OCI-LY3 (cell line): Measurements from ENCODE around the gene ZNF260.

ENCODE experiments used
- H2AFZ ChIP-seq: fragments of 200-600, 300-600 bp; shearing (Covaris generic); 2 replicates; pipeline ENCODE4 v1.6.0; 2014; ENCODE audit warnings: antibody characterized with exemption, low read depth, low read length
- H3K27ac ChIP-seq: fragments of 200-600, 300-600 bp; sonication (generic); 2 replicates; pipeline ENCODE4 v1.5.1; 2014; ENCODE audit warnings: mild to moderate bottlenecking, low read length, moderate library complexity, mixed read lengths
- H3K27me3 ChIP-seq: fragments of 200-600, 300-600 bp; sonication (generic); 2 replicates; pipeline ENCODE4 v1.6.1; 2014; ENCODE audit warnings: low read depth, low read length, mixed read lengths
- H3K36me3 ChIP-seq: fragments of 200-600, 300-600 bp; sonication (generic); replicated peaks from 2 replicates; pipeline ENCODE3; 2014; ENCODE audit warnings: low read depth, low read length, mixed read lengths
- H3K4me1 ChIP-seq: fragments of 300-600, 200-600 bp; sonication (generic); 2 replicates; pipeline ENCODE4 v1.6.1; 2014; ENCODE audit warnings: low read length, mixed read lengths
- H3K4me2 ChIP-seq: fragments of 200-600, 300-600 bp; sonication (generic); 2 replicates; pipeline ENCODE4 v1.6.1; 2014; ENCODE audit warnings: low read length, mixed read lengths
- H3K4me3 ChIP-seq: fragments of 300-600, 200-600 bp; sonication (generic); 2 replicates; pipeline ENCODE4 v1.5.1; 2014; ENCODE audit warnings: antibody characterized with exemption, mild to moderate bottlenecking, low read length, moderate library complexity
- H3K79me2 ChIP-seq: fragments of 300-600, 200-600 bp; shearing (Covaris generic); 2 replicates; pipeline ENCODE4 v1.6.1; 2014; ENCODE audit warnings: mild to moderate bottlenecking, low read length, mixed read lengths
- H3K9ac ChIP-seq: fragments of 300-600, 200-600 bp; shearing (Covaris generic); 2 replicates; pipeline ENCODE4 v1.6.0; 2014; ENCODE audit warnings: mild to moderate bottlenecking, low read length, moderate library complexity
- H3K9me3 ChIP-seq: fragments of 200-600, 300-600 bp; shearing (Covaris generic); 2 replicates; pipeline ENCODE4 v1.6.1; 2014; ENCODE audit warnings: low read length, mixed read lengths; ENCODE audit not compliant: insufficient read depth
- H4K20me1 ChIP-seq: fragments of 200-600, 300-600 bp; sonication (generic); 2 replicates; pipeline ENCODE4 v1.6.1; 2016; ENCODE audit warnings: low read length, mixed read lengths; ENCODE audit not compliant: insufficient read depth
- EZH2phosphoT487 ChIP-seq: fragments of 200-600 bp; shearing (Covaris generic); IDR thresholded peaks from 2 replicates; pipeline ENCODE4 v1.6.1; 2018; ENCODE audit warnings: antibody characterized with exemption, mixed run types, low read depth
- TF ChIP-seq, protein P1 (sequence below): fragments of 200-600, 300-600 bp; sonication (generic); IDR thresholded peaks from 2 replicates; pipeline ENCODE4 v1.5.1; 2014; ENCODE audit warnings: antibody characterized with exemption, low read length, low read depth

Gene ZNF260

GRCh38 chr19:36483653-36484052 lies 44.4 kb downstream of the ZNF260 start:
- Histone ChIP-seq H4K20me1 (no peaks in the 10 kb centered on the region), H3K27me3 (no peaks in the 10 kb centered on the region), H3K4me2 (no peak overlapping the region), H3K79me2 (peaks cover 37% of the 10 kb centered on the region), H3K9me3 (0 out of 2 replicates have a peak, but pooled peaks cover 3% of the 10 kb centered on the region), H3K27ac (no peak overlapping the region), H3K4me3 (no peak overlapping the region), H3K36me3 (peaks cover 31% of the 10 kb centered on the region), H3K4me1 (peaks cover 15% of the 10 kb centered on the region), H2AFZ (no peak overlapping the region), H3K9ac (no peak overlapping the region)
- TF ChIP-seq EZH2phosphoT487, result no peak
- TF ChIP-seq, protein P1, sequence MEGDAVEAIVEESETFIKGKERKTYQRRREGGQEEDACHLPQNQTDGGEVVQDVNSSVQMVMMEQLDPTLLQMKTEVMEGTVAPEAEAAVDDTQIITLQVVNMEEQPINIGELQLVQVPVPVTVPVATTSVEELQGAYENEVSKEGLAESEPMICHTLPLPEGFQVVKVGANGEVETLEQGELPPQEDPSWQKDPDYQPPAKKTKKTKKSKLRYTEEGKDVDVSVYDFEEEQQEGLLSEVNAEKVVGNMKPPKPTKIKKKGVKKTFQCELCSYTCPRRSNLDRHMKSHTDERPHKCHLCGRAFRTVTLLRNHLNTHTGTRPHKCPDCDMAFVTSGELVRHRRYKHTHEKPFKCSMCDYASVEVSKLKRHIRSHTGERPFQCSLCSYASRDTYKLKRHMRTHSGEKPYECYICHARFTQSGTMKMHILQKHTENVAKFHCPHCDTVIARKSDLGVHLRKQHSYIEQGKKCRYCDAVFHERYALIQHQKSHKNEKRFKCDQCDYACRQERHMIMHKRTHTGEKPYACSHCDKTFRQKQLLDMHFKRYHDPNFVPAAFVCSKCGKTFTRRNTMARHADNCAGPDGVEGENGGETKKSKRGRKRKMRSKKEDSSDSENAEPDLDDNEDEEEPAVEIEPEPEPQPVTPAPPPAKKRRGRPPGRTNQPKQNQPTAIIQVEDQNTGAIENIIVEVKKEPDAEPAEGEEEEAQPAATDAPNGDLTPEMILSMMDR, result no peak

DNA sequence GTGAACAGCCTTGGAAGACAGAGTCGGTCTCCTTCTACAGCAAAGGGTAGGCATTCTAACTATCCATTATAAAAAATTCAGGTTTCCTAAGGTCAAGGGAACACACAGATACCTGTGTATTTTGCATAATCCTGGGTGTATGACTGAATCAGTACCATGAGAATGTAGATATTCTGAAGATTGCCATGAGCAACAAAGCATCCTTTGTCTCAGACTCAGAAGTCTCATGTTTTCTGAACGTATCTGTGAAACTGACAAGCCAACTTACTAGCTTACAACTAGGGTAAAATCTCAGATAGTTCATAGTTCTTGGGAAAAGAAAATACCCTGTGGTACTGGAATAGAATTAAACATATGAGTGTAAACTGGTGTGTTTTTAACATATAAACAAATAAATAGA lies 45.2 kb downstream of the ZNF260 start:
- Histone ChIP-seq H3K9ac (no peak overlapping the region), H3K27me3 (no peaks in the 10 kb centered on the region), H3K36me3 (peaks cover 36% of the 10 kb centered on the region), H3K27ac (no peak overlapping the region), H3K79me2 (peaks cover 29% of the 10 kb centered on the region), H4K20me1 (no peaks in the 10 kb centered on the region), H3K4me2 (no peak overlapping the region), H3K4me3 (no peak overlapping the region), H3K9me3 (0 out of 2 replicates have a peak, but pooled peaks cover 3% of the 10 kb centered on the region), H2AFZ (no peak overlapping the region), H3K4me1 (peaks cover 9% of the 10 kb centered on the region)
- TF ChIP-seq, protein P1, result no peak
- TF ChIP-seq EZH2phosphoT487, result no peak
